Measurements from ENCODE around the gene RAD51B.

DNA sequence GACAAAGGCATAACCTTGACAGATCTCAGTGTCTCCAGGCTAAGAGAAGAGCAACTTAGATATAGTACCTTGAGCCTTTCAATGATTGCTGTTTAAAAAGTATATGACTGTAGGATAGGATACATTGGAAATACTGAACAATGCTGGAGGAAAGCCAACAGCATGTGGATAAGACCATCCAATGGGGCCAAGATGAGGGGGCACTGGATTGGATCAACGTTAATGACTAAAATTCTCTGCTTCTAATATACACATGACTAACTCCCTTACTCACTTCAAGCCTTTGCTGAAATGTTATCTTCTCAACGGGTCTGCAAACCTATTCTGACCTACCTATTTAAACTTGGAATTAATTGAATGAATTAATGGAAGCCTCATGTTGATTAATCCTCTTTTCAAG, 354.9 kb downstream of the RAD51B start:
- TF ChIP-seq, protein P1, sequence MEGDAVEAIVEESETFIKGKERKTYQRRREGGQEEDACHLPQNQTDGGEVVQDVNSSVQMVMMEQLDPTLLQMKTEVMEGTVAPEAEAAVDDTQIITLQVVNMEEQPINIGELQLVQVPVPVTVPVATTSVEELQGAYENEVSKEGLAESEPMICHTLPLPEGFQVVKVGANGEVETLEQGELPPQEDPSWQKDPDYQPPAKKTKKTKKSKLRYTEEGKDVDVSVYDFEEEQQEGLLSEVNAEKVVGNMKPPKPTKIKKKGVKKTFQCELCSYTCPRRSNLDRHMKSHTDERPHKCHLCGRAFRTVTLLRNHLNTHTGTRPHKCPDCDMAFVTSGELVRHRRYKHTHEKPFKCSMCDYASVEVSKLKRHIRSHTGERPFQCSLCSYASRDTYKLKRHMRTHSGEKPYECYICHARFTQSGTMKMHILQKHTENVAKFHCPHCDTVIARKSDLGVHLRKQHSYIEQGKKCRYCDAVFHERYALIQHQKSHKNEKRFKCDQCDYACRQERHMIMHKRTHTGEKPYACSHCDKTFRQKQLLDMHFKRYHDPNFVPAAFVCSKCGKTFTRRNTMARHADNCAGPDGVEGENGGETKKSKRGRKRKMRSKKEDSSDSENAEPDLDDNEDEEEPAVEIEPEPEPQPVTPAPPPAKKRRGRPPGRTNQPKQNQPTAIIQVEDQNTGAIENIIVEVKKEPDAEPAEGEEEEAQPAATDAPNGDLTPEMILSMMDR (IDR thresholded peaks at IDR 0.05), result no peak
- TF ChIP-seq POLR2A (IDR thresholded peaks at IDR 0.05) (no peak), EP300 (IDR thresholded peaks at IDR 0.05) (no peak)

All from ovary (tissue), 3 donors.